CD14-positive monocyte (primary cell): Measurements from ENCODE around the gene GNG11. TPM values are rescaled to one million over a fixed set of nuclear protein-coding genes. Genes with fewer than 3 reads are reported as not detected.

ENCODE experiments used
- DNase-seq, 3 donors: peaks; one replicate each; pipeline ENCODE4 v3.0.0-alpha.2; 2011 to 2022
- H2AFZ ChIP-seq: 2 replicates; pipeline ENCODE4 v1.6.0; 2012; ENCODE audit warnings: mild to moderate bottlenecking, low read depth, low read length, inconsistent platforms; ENCODE audit not compliant: insufficient read depth, poor library complexity, severe bottlenecking
- H3K27ac ChIP-seq, 2 donors: 1 replicate in 1 of 2; 2 replicates in 1 of 2; pipeline ENCODE4 v1.5.1; 2012 to 2013; ENCODE audit warnings: low read length in 2 of 2, control low read depth in 1 of 2, inconsistent platforms in 1 of 2, low read depth in 1 of 2, mild to moderate bottlenecking in 1 of 2
- H3K27me3 ChIP-seq, 2 donors: one replicate each; pipeline versions ENCODE4 v1.6.0 to v1.6.1; 2011 to 2013; ENCODE audit warnings: low read length in 2 of 2; ENCODE audit not compliant: control insufficient read depth in 2 of 2, insufficient read depth in 2 of 2
- H3K36me3 ChIP-seq, 2 donors: replicated peaks in 1 of 2; 1 replicate in 1 of 2; 2 replicates in 1 of 2; pipeline versions ENCODE4 v1.5.1 to v1.6.1; 2012 to 2013; ENCODE audit warnings: low read length in 2 of 2, control low read depth in 1 of 2, inconsistent platforms in 1 of 2, mild to moderate bottlenecking in 1 of 2; ENCODE audit not compliant: insufficient read depth in 2 of 2, control insufficient read depth in 1 of 2
- H3K4me1 ChIP-seq, 2 donors: 1 replicate in 1 of 2; 2 replicates in 1 of 2; pipeline versions ENCODE4 v1.5.1 to v1.6.1; 2012 to 2013; ENCODE audit warnings: low read length in 2 of 2, control low read depth in 1 of 2, inconsistent platforms in 1 of 2, mild to moderate bottlenecking in 1 of 2, moderate library complexity in 1 of 2; ENCODE audit not compliant: insufficient read depth in 2 of 2, control insufficient read depth in 1 of 2
- H3K4me2 ChIP-seq: replicated peaks from 2 replicates; pipeline ENCODE3; 2012; ENCODE audit warnings: low read length, moderate library complexity, mild to moderate bottlenecking; ENCODE audit not compliant: poor library complexity, severe bottlenecking; ENCODE audit errors: extremely low read depth
- H3K4me3 ChIP-seq, 3 experiments: fragments of 200-600 bp in 1 of 3; sonication (generic) in 1 of 3; replicated peaks in 1 of 3; 1 replicate in 2 of 3; 2 replicates in 1 of 3; pipeline ENCODE4 v1.5.1; 2011 to 2013; ENCODE audit warnings: low read length in 3 of 3, mild to moderate bottlenecking in 3 of 3, control low read depth in 2 of 3, low read depth in 2 of 3, inconsistent platforms in 1 of 3, moderate library complexity in 1 of 3
- H3K79me2 ChIP-seq: 2 replicates; pipeline ENCODE4 v1.6.0; 2012; ENCODE audit warnings: mild to moderate bottlenecking, control low read depth, inconsistent platforms, low read length, moderate library complexity; ENCODE audit not compliant: insufficient read depth
- H3K9ac ChIP-seq: 2 replicates; pipeline ENCODE4 v1.6.0; 2017; ENCODE audit warnings: low read length, mild to moderate bottlenecking; ENCODE audit not compliant: insufficient read depth, poor library complexity, severe bottlenecking
- H3K9me3 ChIP-seq, 2 donors: replicated peaks in 1 of 2; 1 replicate in 1 of 2; 2 replicates in 1 of 2; pipeline versions ENCODE4 v1.5.1 to v1.6.1; 2012 to 2013; ENCODE audit warnings: low read length in 2 of 2, control low read depth in 1 of 2; ENCODE audit not compliant: control insufficient read depth in 1 of 2, insufficient read depth in 1 of 2
- H4K20me1 ChIP-seq: 2 replicates; pipeline ENCODE4 v1.6.0; 2012; ENCODE audit warnings: mild to moderate bottlenecking, low read length, control low read depth, moderate library complexity; ENCODE audit not compliant: insufficient read depth
- H3K27ac Mint-ChIP-seq, 7 donors: one replicate each; pipeline ENCODE4 v1.8.0; 2020; ENCODE audit warnings: mild to moderate bottlenecking in 7 of 7, mixed read lengths in 7 of 7, moderate library complexity in 6 of 7, inconsistent platforms in 2 of 7
- H3K27me3 Mint-ChIP-seq, 3 donors: one replicate each; pipeline ENCODE4 v1.8.0; 2021 to 2022; ENCODE audit warnings: low read depth in 3 of 3, mild to moderate bottlenecking in 3 of 3, mixed read lengths in 3 of 3, moderate library complexity in 3 of 3, inconsistent platforms in 1 of 3
- H3K36me3 Mint-ChIP-seq, 2 donors: one replicate each; pipeline ENCODE4 v1.8.0; 2020; ENCODE audit warnings: mixed read lengths in 2 of 2, inconsistent platforms in 1 of 2, mild to moderate bottlenecking in 1 of 2
- H3K4me1 Mint-ChIP-seq: one replicate; pipeline ENCODE4 v1.8.0; 2020; ENCODE audit warnings: mild to moderate bottlenecking, mixed read lengths
- H3K4me3 Mint-ChIP-seq, 2 donors: one replicate each; pipeline ENCODE4 v1.8.0; 2020; ENCODE audit warnings: mild to moderate bottlenecking in 2 of 2, mixed read lengths in 2 of 2, moderate library complexity in 1 of 2
- H3K9me3 Mint-ChIP-seq, 7 donors: one replicate each; pipeline ENCODE4 v1.8.0; 2020 to 2022; ENCODE audit warnings: mixed read lengths in 7 of 7, mild to moderate bottlenecking in 6 of 7, moderate library complexity in 6 of 7, inconsistent platforms in 2 of 7
- WGBS: methylation state at CpG from one replicate; pipeline ENCODE4 v1.1.5; 2013; ENCODE audit warnings: missing lambda C conversion rate; ENCODE audit not compliant: insufficient coverage; 5-methylcytosine and 5-hydroxymethylcytosine counted together
- intact Hi-C, 2 donors: fragments of 100-400 bp; cut with micrococcal nuclease; formaldehyde crosslinking; loops; one replicate each; pipeline versions ENCODE4 v1.15.0 to v1.15.1; 2023
- polyA plus RNA-seq, 3 donors: library from polyadenylated mRNA; depleted of rRNA in 1 of 3; unstranded in 2 of 3; stranded (reverse) in 1 of 3; fragments of 300-500 nt in 2 of 3; fragments of >200 nt in 1 of 3; fragmentation: Illumina TruSeq in 2 of 3; gene quantifications; 1 replicate in 2 of 3; 2 replicates in 1 of 3; pipeline ENCODE4 v1.2.3, GENCODE V29; 2012 to 2021
- TF ChIP-seq, protein P1 (sequence below): fragments of 200-600 bp; IDR thresholded peaks from one replicate; pipeline ENCODE4 v1.8.0; 2022; ENCODE audit warnings: antibody characterized with exemption, mild to moderate bottlenecking

The GNG11 gene
- polyA plus RNA-seq, 3 donors, result 1.0 to 1.6 TPM; not detected in 1

GRCh38 chr7:93957767-93958166 is 36.2 kb downstream of the GNG11 start:
- TF ChIP-seq, protein P1, sequence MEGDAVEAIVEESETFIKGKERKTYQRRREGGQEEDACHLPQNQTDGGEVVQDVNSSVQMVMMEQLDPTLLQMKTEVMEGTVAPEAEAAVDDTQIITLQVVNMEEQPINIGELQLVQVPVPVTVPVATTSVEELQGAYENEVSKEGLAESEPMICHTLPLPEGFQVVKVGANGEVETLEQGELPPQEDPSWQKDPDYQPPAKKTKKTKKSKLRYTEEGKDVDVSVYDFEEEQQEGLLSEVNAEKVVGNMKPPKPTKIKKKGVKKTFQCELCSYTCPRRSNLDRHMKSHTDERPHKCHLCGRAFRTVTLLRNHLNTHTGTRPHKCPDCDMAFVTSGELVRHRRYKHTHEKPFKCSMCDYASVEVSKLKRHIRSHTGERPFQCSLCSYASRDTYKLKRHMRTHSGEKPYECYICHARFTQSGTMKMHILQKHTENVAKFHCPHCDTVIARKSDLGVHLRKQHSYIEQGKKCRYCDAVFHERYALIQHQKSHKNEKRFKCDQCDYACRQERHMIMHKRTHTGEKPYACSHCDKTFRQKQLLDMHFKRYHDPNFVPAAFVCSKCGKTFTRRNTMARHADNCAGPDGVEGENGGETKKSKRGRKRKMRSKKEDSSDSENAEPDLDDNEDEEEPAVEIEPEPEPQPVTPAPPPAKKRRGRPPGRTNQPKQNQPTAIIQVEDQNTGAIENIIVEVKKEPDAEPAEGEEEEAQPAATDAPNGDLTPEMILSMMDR, result no peak
- Histone ChIP-seq H3K27ac (no peak overlapping the region), H3K79me2 (no peaks in the 10 kb centered on the region), H3K27me3 (no peaks in the 10 kb centered on the region), H3K4me2 (no peak overlapping the region), H4K20me1 (no peaks in the 10 kb centered on the region), H3K4me3 (no peak overlapping the region), H3K36me3 (no peaks in the 10 kb centered on the region), H3K4me1 (no peaks in the 10 kb centered on the region), H2AFZ (no peak overlapping the region), H3K9me3 (no peaks in the 10 kb centered on the region), H3K9ac (no peak overlapping the region)
- WGBS, result no CpG with 5 or more reads among the region's 1 CpG
- Mint-ChIP-seq H3K4me3 (no peak overlapping the region), H3K27ac (no peak overlapping the region), H3K27me3 (no peaks in the 10 kb centered on the region), H3K36me3 (no peaks in the 10 kb centered on the region), H3K4me1 (no peaks in the 10 kb centered on the region), H3K9me3 (no peaks in the 10 kb centered on the region)
- no peak for DNase-seq
- intact Hi-C loops, result no loop called here

DNA sequence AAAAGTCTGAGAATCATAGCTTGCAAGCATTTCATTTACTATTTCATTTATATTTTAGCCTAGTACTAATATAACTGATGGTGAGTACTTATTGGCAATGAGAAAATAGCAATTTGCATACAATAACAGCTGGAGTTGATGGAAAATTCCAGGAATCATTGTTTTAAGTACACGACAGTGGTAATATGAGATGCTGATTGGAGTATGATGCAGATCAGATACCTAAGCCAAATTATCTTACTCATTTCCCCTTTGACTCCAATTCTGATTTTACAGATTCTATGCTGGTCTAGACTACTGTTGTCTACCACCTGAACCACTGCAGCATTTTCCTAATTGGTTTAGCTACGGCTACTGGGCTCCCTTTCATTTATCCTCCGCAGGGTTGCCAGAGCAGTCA is 36.7 kb downstream of the GNG11 start:
- no peak for DNase-seq
- H3K27ac ChIP-seq, result no peak overlapping the region
- H3K4me3 Mint-ChIP-seq, result no peak overlapping the region
- TF ChIP-seq, protein P1, result no peak
- H3K27ac Mint-ChIP-seq, result no peak overlapping the region
- no peaks in the 10 kb centered on the region for H3K4me1 Mint-ChIP-seq
- no peaks in the 10 kb centered on the region for H3K9me3 Mint-ChIP-seq
- H2AFZ ChIP-seq, result no peak overlapping the region
- no peak overlapping the region for H3K4me3 ChIP-seq
- H3K4me2 ChIP-seq, result no peak overlapping the region
- no peaks in the 10 kb centered on the region for H3K9me3 ChIP-seq
- H3K79me2 ChIP-seq, result no peaks in the 10 kb centered on the region
- H4K20me1 ChIP-seq, result no peaks in the 10 kb centered on the region
- no peaks in the 10 kb centered on the region for H3K36me3 ChIP-seq
- no peaks in the 10 kb centered on the region for H3K27me3 Mint-ChIP-seq
- no peaks in the 10 kb centered on the region for H3K27me3 ChIP-seq
- no peak overlapping the region for H3K9ac ChIP-seq
- intact Hi-C loops, result no loop called here
- WGBS, result no CpG with 5 or more reads among the region's 3 CpGs
- H3K36me3 Mint-ChIP-seq, result no peaks in the 10 kb centered on the region
- no peaks in the 10 kb centered on the region for H3K4me1 ChIP-seq
